ENCODE data around the gene ARHGEF25.
"Not testable (repeated sequence)": the region's sequence is repeated elsewhere in the genome, so short reads cannot be mapped to it uniquely, and the experiment has no call there.

ARHGEF25 gene

GRCh38 chr12:57611108-57611826 is at the start of gene ARHGEF25:
Gene ARHGEF25 (plus strand): TSS chr12:57611435. CDS start chr12:57611895, 460 bp downstream.
- DNase-seq, result peak; percentile 41 to 47

DNA sequence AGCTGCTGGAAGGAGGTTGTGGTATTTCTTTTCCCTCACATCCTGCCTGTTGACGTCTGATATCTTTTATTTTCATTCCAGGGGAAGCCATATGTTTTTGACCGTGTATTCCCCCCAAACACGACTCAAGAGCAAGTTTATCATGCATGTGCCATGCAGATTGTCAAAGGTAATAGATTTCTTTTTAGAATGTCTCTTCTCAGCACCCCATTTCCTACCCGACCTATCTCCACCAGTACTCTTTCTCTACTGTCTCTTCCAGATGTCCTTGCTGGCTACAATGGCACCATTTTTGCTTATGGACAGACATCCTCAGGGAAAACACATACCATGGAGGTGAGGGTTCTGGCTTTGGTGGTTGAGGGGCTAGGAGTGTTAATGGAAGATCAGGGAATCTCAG is 47.9 kb upstream of the ARHGEF25 start:
- DNase-seq, result no peak

DNA sequence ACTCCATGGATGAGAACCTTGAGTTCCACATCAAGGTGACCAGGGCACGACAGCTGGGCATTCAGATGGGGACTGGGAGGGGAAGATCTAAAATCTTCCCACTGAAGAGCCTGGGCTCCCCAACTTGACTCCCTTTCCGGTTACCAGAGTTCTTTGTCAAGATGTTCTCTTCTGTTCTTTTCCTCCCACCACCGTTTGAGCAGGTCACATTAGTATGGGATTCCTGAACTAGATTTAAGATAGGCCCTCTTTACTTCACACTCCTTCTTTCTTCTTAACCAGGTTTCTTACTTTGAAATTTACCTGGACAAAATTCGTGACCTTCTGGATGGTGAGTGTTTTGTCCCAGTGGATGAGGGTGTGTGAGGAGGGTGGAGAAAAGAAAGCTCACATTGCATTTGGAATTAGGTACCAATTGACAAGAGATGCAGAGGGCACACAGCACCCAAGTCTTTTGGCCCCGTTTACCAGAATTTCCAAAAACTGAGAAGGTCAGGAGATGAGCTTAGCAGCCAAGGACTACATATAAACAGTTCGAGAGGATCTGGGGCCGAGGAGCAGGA is 47.0 kb upstream of the ARHGEF25 start:
- DNase-seq, result no peak

DNA sequence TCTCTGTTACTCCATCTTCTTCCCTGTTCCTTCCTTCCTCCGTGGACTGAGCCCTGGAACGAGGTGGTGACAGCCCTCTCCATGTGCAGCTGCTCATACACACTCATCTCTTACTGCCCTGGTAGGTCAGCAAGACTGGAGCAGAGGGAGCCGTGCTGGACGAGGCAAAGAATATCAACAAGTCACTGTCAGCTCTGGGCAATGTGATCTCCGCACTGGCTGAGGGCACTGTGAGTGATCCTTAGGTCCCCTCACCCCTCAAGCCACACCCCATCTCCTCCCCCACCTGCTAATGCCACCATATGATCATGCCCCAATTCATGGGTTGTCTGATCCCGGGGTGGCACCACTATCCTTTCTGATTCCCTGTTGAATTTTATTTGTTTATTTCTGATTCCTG is 42.4 kb upstream of the ARHGEF25 start:
- DNase-seq, result no peak

GRCh38 chr12:57569858-57570257 is 41.4 kb upstream of the ARHGEF25 start:
- DNase-seq, result no peak

- not testable (repeated sequence) for DNase-seq
Measured at GRCh38 chr12:57570438-57570837, 40.8 kb upstream of the ARHGEF25 start.

- no peak for DNase-seq
Measured at GRCh38 chr12:57571926-57572762, 39.1 kb upstream of the ARHGEF25 start.

DNA sequence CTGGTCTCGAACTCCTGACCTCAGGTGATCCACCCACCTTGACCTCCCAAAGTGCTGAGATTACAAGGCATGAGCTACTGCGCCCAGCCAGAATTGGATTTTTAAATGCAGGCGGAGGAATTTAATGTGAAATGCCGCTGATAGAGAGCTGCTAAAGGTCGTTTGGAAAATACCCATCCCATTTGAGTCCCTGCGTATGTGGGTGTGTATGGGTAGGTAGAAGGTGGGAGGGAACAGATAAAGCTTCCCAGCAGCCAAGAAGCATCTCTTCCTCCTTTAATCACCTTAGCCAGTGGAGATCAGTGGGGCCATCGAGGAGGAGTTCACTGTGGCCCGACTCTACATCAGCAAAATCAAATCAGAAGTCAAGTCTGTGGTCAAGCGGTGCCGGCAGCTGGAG is 36.4 kb upstream of the ARHGEF25 start:
- DNase-seq, result no peak

- DNase-seq, result no peak
Measured at GRCh38 chr12:57575771-57576612, 35.2 kb upstream of the ARHGEF25 start.

DNA sequence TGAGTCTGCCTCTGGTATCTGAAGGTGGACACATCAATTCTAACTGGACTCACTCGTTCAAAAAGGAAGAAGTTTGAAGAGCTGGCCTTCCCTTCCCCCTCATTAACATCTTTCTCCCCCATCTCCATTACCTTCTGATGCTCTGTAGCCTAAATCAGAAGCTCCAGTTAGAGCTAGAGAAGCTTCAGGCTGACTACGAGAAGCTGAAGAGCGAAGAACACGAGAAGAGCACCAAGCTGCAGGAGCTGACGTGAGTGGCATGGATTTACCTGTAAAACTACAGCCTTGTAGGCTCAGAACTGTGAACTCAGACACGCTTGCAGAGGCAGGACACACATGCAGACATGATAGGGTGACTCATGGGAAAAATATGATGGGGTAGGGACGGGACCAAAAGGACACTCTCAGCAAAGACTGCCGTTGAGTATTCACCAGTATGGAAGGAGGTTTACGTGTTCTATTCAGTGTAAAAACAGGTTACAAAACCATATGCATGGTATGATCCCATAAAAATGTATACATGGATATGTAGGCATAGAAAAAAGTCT is 34.5 kb upstream of the ARHGEF25 start:
- DNase-seq, result no peak

DNA sequence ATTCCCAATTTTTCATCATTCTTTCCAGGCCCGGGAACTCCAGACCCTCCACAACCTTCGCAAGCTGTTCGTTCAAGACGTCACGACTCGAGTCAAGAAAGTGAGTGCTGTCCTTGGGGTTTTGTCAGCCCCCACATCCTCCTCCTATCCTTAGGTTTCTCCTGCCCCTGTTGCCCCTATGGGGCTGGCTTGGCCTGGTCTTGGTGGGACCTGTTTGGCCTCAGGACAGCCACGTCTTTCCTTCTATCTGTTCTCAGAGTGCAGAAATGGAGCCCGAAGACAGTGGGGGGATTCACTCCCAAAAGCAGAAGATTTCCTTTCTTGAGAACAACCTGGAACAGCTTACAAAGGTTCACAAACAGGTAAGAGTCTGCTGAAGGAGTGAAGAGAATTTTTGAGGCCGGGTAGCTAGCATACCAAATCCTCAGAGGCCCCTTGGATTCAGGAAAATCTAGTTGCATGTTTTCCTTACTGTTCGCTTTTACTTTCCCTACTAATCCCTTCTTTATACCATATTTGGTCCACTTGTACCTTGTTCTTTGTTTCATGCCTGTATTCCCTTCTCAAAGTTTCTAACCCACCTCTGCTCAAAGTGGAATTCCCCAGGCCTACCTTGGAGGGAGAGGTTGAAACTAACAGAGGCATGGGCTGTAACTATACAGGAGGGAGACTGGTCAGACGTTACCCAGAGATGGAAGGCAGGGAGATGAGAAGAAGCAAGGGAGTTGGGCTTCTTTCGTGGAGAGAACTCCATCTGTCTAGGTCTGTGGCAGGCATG is 33.1 kb upstream of the ARHGEF25 start:
- DNase-seq, result no peak

DNA sequence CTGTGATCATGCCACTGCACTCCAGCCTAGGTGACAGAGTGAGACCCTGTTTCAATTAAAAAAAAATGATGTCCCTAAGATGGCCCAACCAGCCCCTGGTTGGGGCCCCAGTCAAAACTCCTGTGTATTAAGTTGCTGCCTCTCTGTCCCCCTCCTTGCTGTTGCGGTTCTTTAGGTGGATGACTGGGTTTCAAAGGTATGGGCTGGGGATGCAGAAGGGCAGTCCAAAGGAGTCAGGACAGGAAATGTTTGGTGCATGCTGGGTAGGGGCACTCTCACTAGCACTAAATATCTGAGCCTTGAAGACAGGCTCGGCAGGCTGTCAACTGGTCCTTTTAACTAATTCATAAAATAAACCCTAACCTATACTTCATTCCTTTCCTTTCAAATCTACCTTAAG is 32.2 kb upstream of the ARHGEF25 start:
- DNase-seq, result no peak

DNA sequence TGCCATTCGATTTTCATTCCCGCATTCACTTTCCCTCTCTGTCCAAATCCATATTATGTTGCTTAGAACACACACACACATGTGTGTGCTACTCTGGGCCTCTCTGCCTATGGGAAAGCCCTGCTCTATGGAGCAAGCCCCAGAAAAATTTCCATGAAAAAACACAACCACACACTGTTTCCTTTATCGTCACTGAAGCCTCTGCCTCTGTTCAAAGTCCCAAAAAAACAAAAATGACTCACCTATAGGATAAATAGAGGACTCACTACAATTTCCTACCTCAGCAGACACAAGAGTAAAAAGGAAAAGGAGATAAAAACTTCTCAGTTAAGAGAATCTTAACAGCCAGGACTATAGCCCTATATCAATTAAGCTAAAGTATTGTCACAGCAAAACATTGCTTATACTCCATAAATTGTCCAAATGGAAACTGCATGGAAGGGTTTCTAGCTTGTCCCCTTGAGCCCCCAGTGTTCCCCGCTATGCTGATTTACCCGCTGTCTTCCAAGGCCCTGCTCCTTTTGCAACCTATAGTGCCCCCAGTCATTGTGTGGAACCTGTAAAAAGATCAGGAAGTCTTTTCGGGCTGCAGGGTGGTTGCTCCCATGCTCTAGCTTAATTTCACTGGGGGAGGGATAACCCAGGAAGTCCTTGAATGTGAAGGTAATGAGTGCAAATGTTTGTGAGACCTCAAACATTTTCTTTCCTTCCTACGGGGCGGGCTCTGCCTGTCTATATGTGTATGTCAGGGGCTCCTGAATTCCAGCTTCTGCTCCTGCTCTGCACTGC is 31.4 kb upstream of the ARHGEF25 start:
- DNase-seq, result no peak

DNA sequence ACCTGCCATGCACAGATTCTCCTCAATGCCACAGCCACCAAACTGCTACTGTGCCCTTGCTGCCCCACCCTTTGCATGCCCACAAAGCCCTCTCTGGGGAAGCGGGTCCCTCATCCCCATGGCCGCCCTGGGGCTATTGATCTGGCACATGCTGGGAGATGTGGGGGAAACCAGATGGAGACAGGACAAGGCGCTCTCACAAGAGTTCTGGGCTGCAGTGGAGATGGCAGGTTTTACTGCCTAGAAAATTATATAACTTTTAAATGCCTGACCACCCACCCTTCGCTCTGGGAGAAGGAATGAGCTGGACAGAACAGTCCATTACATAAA is 30.8 kb upstream of the ARHGEF25 start:
- DNase-seq, result no peak

GRCh38 chr12:57581802-57582201 is 29.4 kb upstream of the ARHGEF25 start:
- DNase-seq, result no peak

DNA sequence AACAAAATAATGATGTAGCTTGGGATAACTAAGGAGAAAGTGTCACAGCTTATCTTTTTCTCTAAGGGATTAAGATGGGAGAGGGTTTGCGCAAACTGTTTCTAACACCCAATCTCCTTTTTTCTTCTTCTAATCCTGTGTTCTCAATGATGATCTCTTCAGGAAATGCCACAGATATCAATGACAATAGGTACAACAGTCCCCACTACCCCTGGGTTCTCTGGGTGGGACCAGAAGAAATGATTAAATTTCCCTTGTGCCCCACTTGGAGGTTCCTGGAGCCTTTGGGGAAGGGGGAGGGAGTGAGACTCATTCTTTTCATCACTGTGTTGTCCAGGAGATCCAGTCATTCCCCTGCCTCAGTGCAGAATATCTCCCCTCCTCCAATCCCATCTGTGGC is 28.8 kb upstream of the ARHGEF25 start:
- no peak for DNase-seq

DNA sequence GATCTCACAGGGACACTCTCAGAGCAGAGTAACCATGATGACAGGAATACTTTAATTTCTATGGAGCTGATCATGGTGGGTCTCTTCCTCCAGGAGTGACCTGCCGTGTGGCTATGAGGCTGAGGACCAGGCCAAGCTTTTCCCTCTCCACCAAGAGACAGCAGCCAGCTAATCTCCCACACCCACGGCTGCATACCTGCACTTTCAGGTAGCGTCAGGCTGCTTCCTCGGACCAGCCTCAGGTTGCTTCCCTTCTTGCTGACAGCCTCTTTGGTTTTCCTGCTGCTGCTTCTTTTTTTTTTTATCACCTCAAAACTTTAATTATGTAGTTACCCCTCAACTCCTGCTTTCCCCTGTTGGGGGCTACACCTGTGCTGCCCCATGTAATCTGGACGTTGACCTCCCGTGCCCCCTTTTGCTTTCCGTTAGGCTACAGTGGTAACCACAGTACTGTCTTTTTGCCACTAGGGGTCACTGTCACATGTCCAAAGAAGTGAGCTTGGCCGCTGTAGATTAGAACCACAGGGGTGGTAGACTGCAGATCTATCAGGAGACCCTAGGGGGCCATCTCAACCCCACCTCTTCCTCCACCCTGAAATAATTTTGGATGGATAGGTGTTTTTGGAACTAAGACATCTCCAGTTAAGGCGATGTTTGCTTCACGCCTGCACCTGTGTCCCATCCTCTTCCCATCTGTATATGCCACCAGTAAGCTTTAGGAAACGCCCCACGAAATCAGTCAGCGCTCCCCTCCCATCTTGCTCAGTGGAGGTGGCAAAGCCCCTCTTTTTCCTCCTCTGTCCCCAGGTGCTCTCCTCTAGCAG is 28.0 kb upstream of the ARHGEF25 start:
- DNase-seq, result peak; percentile 66 to 69

GRCh38 chr12:57584050-57584449 is 27.2 kb upstream of the ARHGEF25 start:
- DNase-seq, result no peak

GRCh38 chr12:57584690-57585089 is 26.5 kb upstream of the ARHGEF25 start:
- no peak for DNase-seq

- no peak for DNase-seq
Measured at GRCh38 chr12:57585156-57585555, 26.1 kb upstream of the ARHGEF25 start.
